Prostate gland (tissue), 2 donors: Measurements from ENCODE around the gene KLK11.

Experiments used
- POLR2AphosphoS5 ChIP-seq: sonication (generic); formaldehyde crosslinking; IDR thresholded peaks from one replicate; pipeline ENCODE4 v1.6.1; 2017; ENCODE audit warnings: antibody characterized with exemption
- TF ChIP-seq, protein P1 (sequence below), 4 experiments: fragments of 200-600 bp in 2 of 4; fragments of 450-650 bp in 2 of 4; sonication (generic) in 2 of 4; IDR thresholded peaks; 1 replicate in 3 of 4; 2 replicates in 1 of 4; pipeline ENCODE4 v1.5.1; 2016 to 2019; ENCODE audit warnings: antibody characterized with exemption in 4 of 4, mild to moderate bottlenecking in 2 of 4, moderate library complexity in 2 of 4

DNA sequence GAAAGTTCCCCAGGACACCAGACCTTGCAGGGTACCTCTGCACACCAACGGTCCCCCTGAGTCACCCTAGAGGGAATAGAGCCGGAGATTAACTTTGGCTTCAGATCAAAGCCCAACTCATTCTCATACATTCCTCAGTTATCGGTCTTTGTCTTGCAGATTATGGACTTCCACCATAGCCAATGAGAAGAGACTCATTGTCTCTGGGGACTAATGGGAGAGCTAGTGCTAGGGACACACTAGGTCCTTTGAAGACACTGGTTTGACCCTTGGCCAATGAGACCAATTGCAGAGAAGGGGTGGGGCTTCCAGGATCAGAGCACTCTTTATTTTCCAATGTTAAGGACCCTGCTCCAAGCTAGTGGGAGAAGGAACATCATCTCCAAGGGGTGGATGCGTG is 48.8 kb downstream of the KLK11 start:
- TF ChIP-seq, protein P1, sequence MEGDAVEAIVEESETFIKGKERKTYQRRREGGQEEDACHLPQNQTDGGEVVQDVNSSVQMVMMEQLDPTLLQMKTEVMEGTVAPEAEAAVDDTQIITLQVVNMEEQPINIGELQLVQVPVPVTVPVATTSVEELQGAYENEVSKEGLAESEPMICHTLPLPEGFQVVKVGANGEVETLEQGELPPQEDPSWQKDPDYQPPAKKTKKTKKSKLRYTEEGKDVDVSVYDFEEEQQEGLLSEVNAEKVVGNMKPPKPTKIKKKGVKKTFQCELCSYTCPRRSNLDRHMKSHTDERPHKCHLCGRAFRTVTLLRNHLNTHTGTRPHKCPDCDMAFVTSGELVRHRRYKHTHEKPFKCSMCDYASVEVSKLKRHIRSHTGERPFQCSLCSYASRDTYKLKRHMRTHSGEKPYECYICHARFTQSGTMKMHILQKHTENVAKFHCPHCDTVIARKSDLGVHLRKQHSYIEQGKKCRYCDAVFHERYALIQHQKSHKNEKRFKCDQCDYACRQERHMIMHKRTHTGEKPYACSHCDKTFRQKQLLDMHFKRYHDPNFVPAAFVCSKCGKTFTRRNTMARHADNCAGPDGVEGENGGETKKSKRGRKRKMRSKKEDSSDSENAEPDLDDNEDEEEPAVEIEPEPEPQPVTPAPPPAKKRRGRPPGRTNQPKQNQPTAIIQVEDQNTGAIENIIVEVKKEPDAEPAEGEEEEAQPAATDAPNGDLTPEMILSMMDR (IDR thresholded peaks at IDR 0.05), result no peak
- TF ChIP-seq POLR2AphosphoS5, result no peak
